HUDEP-2 (cell line): ENCODE data around the gene PRR16.

Source experiments
- DNase-seq, 76 experiments: peaks; one replicate each; lab custom pipeline; 2025; ENCODE audit not compliant: unreplicated experiment in 76 of 76; lab: John Stamatoyannopoulos, UW

PRR16 gene

GRCh38 chr5:120703918-120704587 is 240.0 kb downstream of the PRR16 start:
- DNase-seq, result no peak

GRCh38 chr5:120706877-120707276 is 242.8 kb downstream of the PRR16 start:
- no peak for DNase-seq

- no peak for DNase-seq
Observed at GRCh38 chr5:120717381-120717780, 253.3 kb downstream of the PRR16 start.

GRCh38 chr5:120730214-120730613 is 266.1 kb downstream of the PRR16 start:
- DNase-seq, result no peak

- no peak for DNase-seq
Observed at GRCh38 chr5:120734033-120734432, 269.9 kb downstream of the PRR16 start.

- no peak for DNase-seq
Observed at GRCh38 chr5:120735076-120735475, 271.0 kb downstream of the PRR16 start.
